ENCODE measurements around the gene RPL18.
"Not testable (repeated sequence)": the region's sequence is repeated elsewhere in the genome, so short reads cannot be mapped to it uniquely, and the experiment has no call there.

Gene RPL18

GRCh38 chr19:48611872-48612271 lies 7.1 kb downstream of the RPL18 start:
- no peak for DNase-seq

GRCh38 chr19:48609571-48610108 lies 9.3 kb downstream of the RPL18 start:
- DNase-seq = no peak

- DNase-seq = peak; percentile 38
Measured at GRCh38 chr19:48608798-48609263, 10.1 kb downstream of the RPL18 start.

- DNase-seq = no peak
Measured at GRCh38 chr19:48607359-48607755, 11.6 kb downstream of the RPL18 start.

- DNase-seq = no peak
Measured at GRCh38 chr19:48606463-48607358, 12.3 kb downstream of the RPL18 start, which contains the start of gene SPACA4. TSS of gene SPACA4 (plus strand) at chr19:48606742. CDS start at chr19:48606979, 237 bp downstream.

- DNase-seq = no peak
Measured at GRCh38 chr19:48603850-48604249, 15.1 kb downstream of the RPL18 start.

- DNase-seq = no peak
Measured at GRCh38 chr19:48603449-48603848, 15.5 kb downstream of the RPL18 start.

GRCh38 chr19:48603001-48603400 lies 16.0 kb downstream of the RPL18 start:
- DNase-seq = no peak

- DNase-seq = no peak
Measured at GRCh38 chr19:48600679-48601417, 18.1 kb downstream of the RPL18 start.

- DNase-seq = no peak
Measured at GRCh38 chr19:48598996-48599700, 19.8 kb downstream of the RPL18 start.

GRCh38 chr19:48596679-48597465 lies 22.1 kb downstream of the RPL18 start:
- no peak for DNase-seq

- no peak for DNase-seq
Measured at GRCh38 chr19:48596237-48596636, 22.7 kb downstream of the RPL18 start.

GRCh38 chr19:48595833-48596232 lies 23.1 kb downstream of the RPL18 start:
- no peak for DNase-seq

- DNase-seq = no peak
Measured at GRCh38 chr19:48595171-48595570, 23.8 kb downstream of the RPL18 start.

GRCh38 chr19:48591021-48591420 lies 28.0 kb downstream of the RPL18 start:
- peak; percentile 28 for DNase-seq

GRCh38 chr19:48588670-48589401 lies 30.1 kb downstream of the RPL18 start:
- peak; percentile 59 for DNase-seq

- DNase-seq = no peak
Measured at GRCh38 chr19:48587387-48587786, 31.6 kb downstream of the RPL18 start.

- DNase-seq = no peak
Measured at GRCh38 chr19:48582168-48582567, 36.8 kb downstream of the RPL18 start.

- DNase-seq = peak; percentile 17
Measured at GRCh38 chr19:48578891-48579290, 40.1 kb downstream of the RPL18 start.

- not testable (repeated sequence) for DNase-seq
Measured at GRCh38 chr19:48577908-48578307, 41.1 kb downstream of the RPL18 start.

GRCh38 chr19:48575931-48576622 lies 42.9 kb downstream of the RPL18 start:
- no peak for DNase-seq

Measured in HCEC 1CT (cell line).